Mesangial cell (primary cell): ENCODE results near the gene ZCWPW2. TPM values are rescaled to one million over a fixed set of nuclear protein-coding genes. Genes with fewer than 3 reads are reported as not detected.

Source experiments
- total RNA-seq: library from RNA; depleted of rRNA; stranded (reverse); fragments of >200 nt; gene quantifications from 2 replicates; pipeline ENCODE4 v1.2.3, GENCODE V29; 2015

The ZCWPW2 gene, protein sequence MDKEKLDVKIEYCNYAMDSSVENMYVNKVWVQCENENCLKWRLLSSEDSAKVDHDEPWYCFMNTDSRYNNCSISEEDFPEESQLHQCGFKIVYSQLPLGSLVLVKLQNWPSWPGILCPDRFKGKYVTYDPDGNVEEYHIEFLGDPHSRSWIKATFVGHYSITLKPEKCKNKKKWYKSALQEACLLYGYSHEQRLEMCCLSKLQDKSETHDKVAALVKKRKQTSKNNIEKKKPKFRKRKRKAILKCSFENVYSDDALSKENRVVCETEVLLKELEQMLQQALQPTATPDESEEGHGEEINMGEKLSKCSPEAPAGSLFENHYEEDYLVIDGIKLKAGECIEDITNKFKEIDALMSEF
- total RNA-seq, result 0.16 TPM in 1 of 2 replicates, not detected in the other

DNA sequence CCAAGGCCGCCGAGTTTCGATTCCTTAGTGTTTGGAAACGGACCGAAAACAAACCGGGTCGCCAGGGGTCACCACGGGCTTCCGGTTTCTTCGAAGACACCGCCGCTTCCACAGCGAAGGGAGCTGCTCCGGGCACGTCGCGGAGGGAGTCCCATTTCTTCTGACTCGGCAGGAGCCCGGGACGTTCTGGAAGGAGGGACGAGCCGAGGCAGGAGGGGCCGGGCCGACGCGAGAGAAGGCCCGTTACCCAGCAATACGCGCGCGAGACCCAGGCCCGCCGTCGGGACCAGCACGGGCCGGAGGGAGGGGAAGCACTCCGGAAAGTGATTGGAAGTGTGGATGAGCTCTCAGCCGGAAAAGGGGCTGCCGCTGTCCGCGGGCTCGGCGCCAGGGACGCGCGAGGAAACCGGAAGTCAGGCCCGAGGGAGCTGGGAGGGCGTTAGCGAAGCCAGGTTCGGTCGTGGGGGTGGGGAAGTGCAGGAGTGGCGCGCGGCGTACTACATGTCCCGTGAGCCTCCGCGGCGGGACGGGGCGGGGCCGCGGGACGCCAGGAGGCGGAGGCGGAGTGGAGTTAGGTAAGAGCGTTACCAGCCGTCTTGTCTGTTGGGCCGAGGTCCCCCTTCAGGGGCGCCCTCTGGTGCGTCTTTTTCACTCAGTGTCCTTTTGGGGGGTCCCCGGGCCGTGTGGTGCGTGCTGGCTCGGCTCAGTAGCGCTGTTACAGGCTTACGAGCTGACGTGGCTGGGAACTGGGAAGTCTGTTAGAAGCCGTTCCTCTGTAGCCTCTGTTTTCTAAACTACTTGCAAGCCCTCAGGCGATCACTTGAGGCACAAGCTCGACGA, at the start of gene ZCWPW2, which contains the start of gene AZI2:
Gene ZCWPW2 (plus strand): TSS at position 93 of the 840 bp plus-strand sequence. CDS start 64,348 bp downstream, outside the sequence.
Gene AZI2 (minus strand): TSS at position 196 of the 840 bp plus-strand sequence. CDS start 8,207 bp downstream, outside the sequence.

Other genes with a start within 250 kb of the ZCWPW2 start
- gene CMC1, start 107.1 kb upstream of the ZCWPW2 start, total RNA-seq, result 6.7 and 14.3 TPM in 2 replicates
- gene AZI2, start 103 bp downstream of the ZCWPW2 start, total RNA-seq, result 22.3 and 24.0 TPM in 2 replicates